Measurements from ENCODE around the gene B4GALT2. TPM values are rescaled to one million over a fixed set of nuclear protein-coding genes. Genes with fewer than 3 reads are reported as not detected.

Gene B4GALT2
- total and polyA plus RNA-seq, 7 experiments from 2014 or later, result 0.49 to 16.9 (median 1.6) TPM; not detected in 2

DNA sequence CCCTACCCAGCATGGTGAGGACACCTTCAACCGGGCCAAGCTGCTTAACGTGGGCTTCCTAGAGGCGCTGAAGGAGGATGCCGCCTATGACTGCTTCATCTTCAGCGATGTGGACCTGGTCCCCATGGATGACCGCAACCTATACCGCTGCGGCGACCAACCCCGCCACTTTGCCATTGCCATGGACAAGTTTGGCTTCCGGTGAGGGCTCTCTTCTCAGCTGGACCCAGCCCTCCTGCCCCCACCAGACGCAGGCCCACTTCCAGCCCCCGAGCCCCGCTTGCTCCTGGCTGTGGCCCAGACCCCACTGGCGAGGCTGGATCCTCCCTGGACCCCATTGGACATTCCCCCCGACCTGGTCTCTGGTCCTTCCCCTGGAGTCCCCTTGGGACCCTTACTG, 5.8 kb downstream of the B4GALT2 start:
- H3K4me3 Mint-ChIP-seq, result no peak overlapping the region
- POLR2A ChIA-PET, result no interaction called here

DNA sequence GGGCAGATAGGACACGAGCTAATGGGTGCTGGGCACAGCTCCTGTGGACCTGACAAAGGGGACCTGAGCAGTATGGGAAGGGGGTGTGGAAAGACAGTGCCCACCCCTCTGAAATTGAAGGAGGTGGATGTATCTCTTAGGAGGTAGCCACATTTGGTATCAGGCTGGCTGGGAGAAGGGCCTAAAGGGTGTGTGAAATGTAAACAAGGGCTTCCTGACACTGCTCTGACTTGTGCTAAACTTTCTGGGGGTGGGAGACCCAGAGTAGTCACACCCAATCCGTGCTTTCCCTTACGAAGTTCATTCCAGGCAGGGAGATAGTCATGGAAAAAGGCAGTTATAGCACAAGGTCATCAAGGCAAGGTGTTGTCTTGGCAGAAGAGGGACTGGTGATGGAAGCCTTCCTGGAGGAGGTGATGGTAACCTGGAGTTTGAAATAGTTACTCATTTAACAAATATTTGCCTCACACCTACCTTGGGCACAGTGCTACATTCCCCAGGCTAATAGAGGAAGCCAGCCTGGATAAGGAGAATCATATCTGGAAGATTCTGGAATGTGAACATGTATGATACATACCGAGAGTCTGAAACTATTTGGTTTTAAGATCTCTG, 7.1 kb downstream of the B4GALT2 start:
- ATAC-seq (no peak), DNase-seq (no peak)
- Histone ChIP-seq H3K4me3 (ENCODE audit: low read length) (no peak overlapping the region), H3K4me1 (ENCODE audit: control insufficient read depth in 2 of 2, insufficient read depth in 2 of 2, low read length in 2 of 2) (peaks cover 0 to 4% of the 10 kb centered on the region in 2 donors), H3K27me3 (ENCODE audit: control insufficient read depth in 2 of 2, insufficient read depth in 2 of 2, low read length in 2 of 2) (no peaks in the 10 kb centered on the region), H3K9me3 (ENCODE audit: control insufficient read depth in 2 of 3, low read length in 3 of 3) (no peaks in the 10 kb centered on the region), H3K27ac (ENCODE audit: low read depth, low read length) (no peak overlapping the region), H3K36me3 (ENCODE audit: control insufficient read depth in 2 of 3, insufficient read depth in 3 of 3, low read length in 3 of 3) (no peaks in the 10 kb centered on the region)
- peaks cover 0 to 3% (median 0%) of the 10 kb centered on the region in 7 donors for H3K4me1 Mint-ChIP-seq
- no peaks in the 10 kb centered on the region for H3K27me3 Mint-ChIP-seq
- H3K9me3 Mint-ChIP-seq, result no peaks in the 10 kb centered on the region
- H3K27ac Mint-ChIP-seq, result no peak overlapping the region
- intact Hi-C loops (cut with micrococcal nuclease), result no loop called here
- no peaks in the 10 kb centered on the region for H3K36me3 Mint-ChIP-seq
- POLR2A ChIA-PET, result no interaction called here
- H3K4me3 Mint-ChIP-seq, result no peak overlapping the region
- CTCF ChIA-PET, result no interaction called here

More for the DNA sequence above, 5.8 kb downstream of the B4GALT2 start:
- Mint-ChIP-seq H3K9me3 (no peaks in the 10 kb centered on the region), H3K27me3 (peaks cover 0 to 12% (median 6%) of the 10 kb centered on the region in 5 donors), H3K4me1 (peaks cover 0 to 10% (median 2%) of the 10 kb centered on the region in 7 donors), H3K27ac (no peak overlapping the region), H3K36me3 (peaks cover 0 to under 1% (median 0%) of the 10 kb centered on the region in 5 donors)
- intact Hi-C loops (cut with micrococcal nuclease), result no loop called here
- Histone ChIP-seq H3K9me3 (ENCODE audit: control insufficient read depth in 2 of 3, low read length in 3 of 3) (no peaks in the 10 kb centered on the region), H3K36me3 (ENCODE audit: control insufficient read depth in 2 of 3, insufficient read depth in 3 of 3, low read length in 3 of 3) (no peaks in the 10 kb centered on the region), H3K27ac (ENCODE audit: low read depth, low read length) (no peak overlapping the region), H3K4me1 (ENCODE audit: control insufficient read depth in 2 of 2, insufficient read depth in 2 of 2, low read length in 2 of 2) (peaks cover under 1 to 3% of the 10 kb centered on the region in 2 donors), H3K4me3 (ENCODE audit: low read length) (no peak overlapping the region), H3K27me3 (ENCODE audit: control insufficient read depth in 2 of 2, insufficient read depth in 2 of 2, low read length in 2 of 2) (peaks cover 0 to 7% of the 10 kb centered on the region in 2 donors)
- CTCF ChIA-PET, result interaction anchor here (0.5 kb wide), 1 partner anchor 62 kb away, joined by 3 read pairs; no protein-coding TSS in a partner anchor
- ATAC-seq (no peak), DNase-seq (no peak)

DNA sequence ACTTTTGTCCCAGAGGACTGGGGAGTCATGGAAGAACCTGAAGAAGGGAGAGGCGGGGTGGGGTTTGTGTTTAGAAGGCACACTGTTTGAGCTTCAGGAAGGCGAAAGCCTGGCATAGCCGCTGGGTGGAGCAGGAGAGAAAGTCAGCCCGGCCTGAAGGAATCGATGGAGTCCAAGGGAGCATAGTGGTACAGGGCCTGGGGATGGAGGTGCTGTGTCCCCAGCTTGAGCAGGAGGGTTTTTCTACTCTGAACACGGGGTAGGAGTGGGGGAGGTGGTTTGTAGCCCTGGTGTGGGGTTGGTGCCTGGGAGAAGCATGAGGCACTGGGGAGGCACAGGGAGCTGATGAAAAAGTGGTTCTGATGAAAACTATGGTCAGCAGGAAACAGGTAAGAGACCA, 7.7 kb downstream of the B4GALT2 start:
- Histone ChIP-seq H3K4me3 (ENCODE audit: low read length) (no peak overlapping the region), H3K4me1 (ENCODE audit: control insufficient read depth in 2 of 2, insufficient read depth in 2 of 2, low read length in 2 of 2) (peaks cover 0 to 5% of the 10 kb centered on the region in 2 donors), H3K36me3 (ENCODE audit: control insufficient read depth in 2 of 3, insufficient read depth in 3 of 3, low read length in 3 of 3) (no peaks in the 10 kb centered on the region), H3K27me3 (ENCODE audit: control insufficient read depth in 2 of 2, insufficient read depth in 2 of 2, low read length in 2 of 2) (no peaks in the 10 kb centered on the region), H3K27ac (ENCODE audit: low read depth, low read length) (no peak overlapping the region), H3K9me3 (ENCODE audit: control insufficient read depth in 2 of 3, low read length in 3 of 3) (no peaks in the 10 kb centered on the region)
- Mint-ChIP-seq H3K4me3 (no peak overlapping the region), H3K36me3 (no peaks in the 10 kb centered on the region), H3K27ac (no peak overlapping the region), H3K9me3 (no peaks in the 10 kb centered on the region), H3K27me3 (no peaks in the 10 kb centered on the region), H3K4me1 (peaks cover 0 to 3% (median 0%) of the 10 kb centered on the region in 7 donors)
- DNase-seq (no peak), ATAC-seq (no peak)
- CTCF ChIA-PET, result interaction anchor here (1.0 kb wide), 1 partner anchor 19 kb away, joined by 3 read pairs; no protein-coding TSS in a partner anchor
- POLR2A ChIA-PET, result no interaction called here
- intact Hi-C loops (cut with micrococcal nuclease), result no loop called here

DNA sequence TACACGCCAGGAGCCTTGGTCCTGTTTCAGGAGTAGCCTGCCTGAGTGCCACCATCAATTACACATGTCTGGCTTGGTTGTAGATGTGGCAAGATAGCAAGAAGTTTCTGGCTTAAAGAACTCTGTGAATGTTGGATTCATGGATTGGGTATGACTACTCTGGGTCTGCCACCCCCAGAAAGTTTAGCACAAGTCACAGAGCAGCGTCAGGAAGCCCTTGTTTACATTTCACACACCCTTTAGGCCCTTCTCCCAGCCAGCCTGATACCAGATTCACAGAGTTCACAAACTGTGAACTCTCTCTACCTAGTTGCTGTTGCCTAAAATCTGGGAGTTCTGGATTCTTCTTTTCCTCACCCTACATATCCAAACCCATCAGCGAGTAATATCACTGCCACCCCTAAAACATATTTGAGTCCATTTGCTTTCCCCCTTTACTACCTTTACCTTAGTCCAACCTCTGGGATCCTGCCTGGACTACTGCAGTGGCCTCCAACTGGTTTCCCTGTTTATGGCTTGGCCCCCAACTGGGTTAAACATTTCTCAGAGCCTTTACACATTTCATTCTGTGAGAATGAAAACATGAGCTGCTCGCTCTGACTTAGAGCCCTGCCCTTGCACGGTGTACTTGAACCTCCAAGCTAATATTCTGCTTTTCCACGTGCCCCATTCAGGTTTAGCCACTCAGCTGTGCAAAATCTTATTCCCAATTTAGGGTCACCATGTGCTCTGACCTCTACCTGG, 8.3 kb downstream of the B4GALT2 start:
- H3K27me3 ChIP-seq (ENCODE audit: control insufficient read depth in 2 of 2, insufficient read depth in 2 of 2, low read length in 2 of 2), result no peaks in the 10 kb centered on the region
- POLR2A ChIA-PET, result no interaction called here
- no peaks in the 10 kb centered on the region for H3K27me3 Mint-ChIP-seq
- H3K9me3 Mint-ChIP-seq, result no peaks in the 10 kb centered on the region
- no peaks in the 10 kb centered on the region for H3K36me3 Mint-ChIP-seq
- H3K4me3 Mint-ChIP-seq, result no peak overlapping the region
- DNase-seq (no peak), ATAC-seq (no peak)
- H3K4me3 ChIP-seq (ENCODE audit: low read length), result no peak overlapping the region
- intact Hi-C loops (cut with micrococcal nuclease), result no loop called here
- peaks cover 0 to 8% (median 4%) of the 10 kb centered on the region in 7 donors for H3K4me1 Mint-ChIP-seq
- CTCF ChIA-PET, result interaction anchor here (1.0 kb wide), 1 partner anchor 18 kb away, joined by 3 read pairs; no protein-coding TSS in a partner anchor
- H3K27ac Mint-ChIP-seq, result peak overlapping the region in 1 of 9 donors; percentile 8
- no peaks in the 10 kb centered on the region for H3K36me3 ChIP-seq (ENCODE audit: control insufficient read depth in 2 of 3, insufficient read depth in 3 of 3, low read length in 3 of 3)
- no peaks in the 10 kb centered on the region for H3K9me3 ChIP-seq (ENCODE audit: control insufficient read depth in 2 of 3, low read length in 3 of 3)
- H3K4me1 ChIP-seq (ENCODE audit: control insufficient read depth in 2 of 2, insufficient read depth in 2 of 2, low read length in 2 of 2), result peaks cover 0 to 9% of the 10 kb centered on the region in 2 donors
- no peak overlapping the region for H3K27ac ChIP-seq (ENCODE audit: low read depth, low read length)

DNA sequence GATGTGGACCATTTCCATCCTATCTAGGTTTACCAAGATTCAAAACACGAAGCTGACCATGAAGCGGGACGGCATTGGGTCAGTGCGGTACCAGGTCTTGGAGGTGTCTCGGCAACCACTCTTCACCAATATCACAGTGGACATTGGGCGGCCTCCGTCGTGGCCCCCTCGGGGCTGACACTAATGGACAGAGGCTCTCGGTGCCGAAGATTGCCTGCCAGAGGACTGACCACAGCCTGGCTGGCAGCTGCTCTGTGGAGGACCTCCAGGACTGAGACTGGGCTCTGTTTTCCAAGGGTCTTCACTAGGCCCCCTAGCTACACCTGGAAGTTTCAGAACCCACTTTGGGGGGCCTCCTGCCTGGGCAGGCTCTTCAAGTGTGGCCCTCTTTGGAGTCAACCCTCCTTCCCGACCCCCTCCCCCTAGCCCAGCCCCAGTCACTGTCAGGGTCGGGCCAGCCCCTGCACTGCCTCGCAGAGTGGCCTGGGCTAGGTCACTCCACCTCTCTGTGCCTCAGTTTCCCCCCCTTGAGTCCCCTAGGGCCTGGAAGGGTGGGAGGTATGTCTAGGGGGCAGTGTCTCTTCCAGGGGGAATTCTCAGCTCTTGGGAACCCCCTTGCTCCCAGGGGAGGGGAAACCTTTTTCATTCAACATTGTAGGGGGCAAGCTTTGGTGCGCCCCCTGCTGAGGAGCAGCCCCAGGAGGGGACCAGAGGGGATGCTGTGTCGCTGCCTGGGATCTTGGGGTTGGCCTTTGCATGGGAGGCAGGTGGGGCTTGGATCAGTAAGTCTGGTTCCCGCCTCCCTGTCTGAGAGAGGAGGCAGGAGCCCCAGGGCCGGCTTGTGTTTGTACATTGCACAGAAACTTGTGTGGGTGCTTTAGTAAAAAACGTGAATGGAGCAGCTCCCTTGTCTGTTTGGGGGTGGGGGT, 11.5 kb downstream of the B4GALT2 start:
- H3K4me3 ChIP-seq (ENCODE audit: low read length), result peak overlapping the region; percentile 79
- peak overlapping the region; percentile 72 for H3K27ac ChIP-seq (ENCODE audit: low read depth, low read length)
- H3K9me3 ChIP-seq (ENCODE audit: control insufficient read depth in 2 of 3, low read length in 3 of 3), result no peaks in the 10 kb centered on the region
- intact Hi-C loops (cut with micrococcal nuclease), result loop anchor here (1.0 to 2.0 kb wide), 5 partner anchors 16 to 44 kb away; partner anchors contain the start of genes ATP6V0B (in 2 of the 2) and IPO13 (in 2 of the 2)
- peaks cover 0 to 11% of the 10 kb centered on the region in 2 donors for H3K4me1 ChIP-seq (ENCODE audit: control insufficient read depth in 2 of 2, insufficient read depth in 2 of 2, low read length in 2 of 2)
- peak overlapping the region in 3 of 9 donors; percentile 60 to 91 (median 81) for H3K27ac Mint-ChIP-seq
- H3K4me1 Mint-ChIP-seq, result peaks cover 0 to 17% (median 9%) of the 10 kb centered on the region in 7 donors
- POLR2A ChIA-PET, result interaction anchor here (0.5 to 1.1 kb wide), 6 partner anchors 10 to 1078 kb away, joined by 3 to 5 read pairs (median 4); partner anchors contain the start of gene ATP6V0B
- no peaks in the 10 kb centered on the region for H3K27me3 Mint-ChIP-seq
- CTCF ChIA-PET, result no interaction called here
- no peak for DNase-seq
- H3K36me3 Mint-ChIP-seq, result no peaks in the 10 kb centered on the region
- H3K36me3 ChIP-seq (ENCODE audit: control insufficient read depth in 2 of 3, insufficient read depth in 3 of 3, low read length in 3 of 3), result no peaks in the 10 kb centered on the region
- H3K4me3 Mint-ChIP-seq, result peak overlapping the region; percentile 83 to 95 (median 92)
- ATAC-seq, result no peak
- no peaks in the 10 kb centered on the region for H3K9me3 Mint-ChIP-seq
- H3K27me3 ChIP-seq (ENCODE audit: control insufficient read depth in 2 of 2, insufficient read depth in 2 of 2, low read length in 2 of 2), result no peaks in the 10 kb centered on the region

DNA sequence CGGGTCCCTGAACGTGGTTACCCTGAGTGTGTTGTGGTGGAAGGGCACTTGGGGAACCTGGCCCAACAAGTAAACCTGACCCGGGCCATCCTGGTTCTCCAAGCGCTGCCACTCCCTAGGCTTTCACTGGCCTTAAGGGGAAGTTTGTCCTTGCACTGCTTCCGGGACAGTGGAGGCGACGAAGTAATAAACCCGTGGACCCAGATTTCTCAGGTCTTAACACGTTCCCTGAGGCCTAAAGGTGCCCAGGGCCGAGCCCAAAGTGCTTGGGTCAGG, 12.1 kb downstream of the B4GALT2 start:
- peak overlapping the region; percentile 83 to 95 (median 92) for H3K4me3 Mint-ChIP-seq
- no peaks in the 10 kb centered on the region for H3K36me3 ChIP-seq (ENCODE audit: control insufficient read depth in 2 of 3, insufficient read depth in 3 of 3, low read length in 3 of 3)
- POLR2A ChIA-PET, result interaction anchor here (0.6 kb wide), 1 partner anchor 1077 kb away, joined by 4 read pairs; no protein-coding TSS in a partner anchor
- H3K4me3 ChIP-seq (ENCODE audit: low read length), result peak overlapping the region; percentile 79
- H3K27me3 Mint-ChIP-seq, result no peaks in the 10 kb centered on the region
- H3K9me3 ChIP-seq (ENCODE audit: control insufficient read depth in 2 of 3, low read length in 3 of 3), result no peaks in the 10 kb centered on the region
- H3K27ac ChIP-seq (ENCODE audit: low read depth, low read length), result peak overlapping the region; percentile 72
- intact Hi-C loops (cut with micrococcal nuclease), result loop anchor here (1.0 to 2.0 kb wide), 5 partner anchors 16 to 45 kb away; partner anchors contain the start of genes ATP6V0B (in 2 of the 2) and IPO13 (in 2 of the 2)
- H3K27me3 ChIP-seq (ENCODE audit: control insufficient read depth in 2 of 2, insufficient read depth in 2 of 2, low read length in 2 of 2), result no peaks in the 10 kb centered on the region
- ATAC-seq (no peak), DNase-seq (no peak)
- peaks cover 0 to 11% of the 10 kb centered on the region in 2 donors for H3K4me1 ChIP-seq (ENCODE audit: control insufficient read depth in 2 of 2, insufficient read depth in 2 of 2, low read length in 2 of 2)
- CTCF ChIA-PET, result no interaction called here
- no peaks in the 10 kb centered on the region for H3K36me3 Mint-ChIP-seq
- H3K27ac Mint-ChIP-seq, result peak overlapping the region in 5 of 9 donors; percentile 60 to 91 (median 81)
- H3K4me1 Mint-ChIP-seq, result peaks cover 0 to 17% (median 9%) of the 10 kb centered on the region in 7 donors
- H3K9me3 Mint-ChIP-seq, result no peaks in the 10 kb centered on the region

All from naive thymus-derived CD4-positive, alpha-beta T cell (primary cell).